Activated CD8-positive, alpha-beta T cell treated with anti-CD3 and anti-CD28 coated beads for 36 hours (primary cell): Measurements from ENCODE around the gene ZNF345. TPM values are rescaled to one million over a fixed set of nuclear protein-coding genes. Genes with fewer than 3 reads are reported as not detected.

Experiments
- ATAC-seq: fragments of 200-7000 bp; cut with Tn5 transposase; one replicate; pipeline ENCODE4 v1.10.0; 2021; ENCODE audit warnings: mild to moderate bottlenecking, moderate library complexity
- CTCF ChIA-PET: fragments of 350-600 bp; sonication (Branson Sonifier 250); formaldehyde crosslinking; loops from one replicate; lab custom pipeline; 2021; ENCODE audit warnings: antibody characterized with exemption; lab: Charles Lee
- POLR2A ChIA-PET: fragments of 350-600 bp; sonication (Branson Sonifier 250); formaldehyde crosslinking; loops from one replicate; lab custom pipeline; 2021; ENCODE audit warnings: antibody characterized with exemption; lab: Charles Lee
- DNase-seq: peaks from one replicate; pipeline ENCODE4 v3.0.0-alpha.2; 2020
- H3K27ac Mint-ChIP-seq: one replicate; pipeline ENCODE4 v1.8.0; 2021; ENCODE audit warnings: mild to moderate bottlenecking, mixed read lengths
- H3K27me3 Mint-ChIP-seq: one replicate; pipeline ENCODE4 v1.8.0; 2021; ENCODE audit warnings: mixed read lengths
- H3K36me3 Mint-ChIP-seq: one replicate; pipeline ENCODE4 v1.8.0; 2021; ENCODE audit warnings: low read depth, mixed read lengths
- H3K4me1 Mint-ChIP-seq: one replicate; pipeline ENCODE4 v1.8.0; 2021; ENCODE audit warnings: low read depth, mixed read lengths
- H3K4me3 Mint-ChIP-seq: one replicate; pipeline ENCODE4 v1.8.0; 2021; ENCODE audit warnings: mild to moderate bottlenecking, moderate library complexity, mixed read lengths
- H3K9me3 Mint-ChIP-seq: one replicate; pipeline ENCODE4 v1.8.0; 2021; ENCODE audit warnings: mixed read lengths
- CTCF ChIP-seq: fragments of 200-600 bp; IDR thresholded peaks from one replicate; pipeline ENCODE4 v1.8.0; 2022; ENCODE audit warnings: antibody characterized with exemption, mild to moderate bottlenecking
- intact Hi-C: fragments of 100-400 bp; cut with micrococcal nuclease; formaldehyde crosslinking; loops from one replicate; pipeline ENCODE4 v1.10.0; 2022
- total RNA-seq, 2 experiments: library from RNA; stranded (reverse); gene quantifications; one replicate each; pipeline ENCODE4 v1.2.3, GENCODE V29; 2021

ZNF345 gene
- total RNA-seq, 2 experiments from 2014 or later: 3.6 to 5.1 TPM

- H3K4me1 Mint-ChIP-seq: no peaks in the 10 kb centered on the region
- ATAC-seq (no peak), DNase-seq (no peak)
- POLR2A ChIA-PET: no interaction called here
- TF ChIP-seq CTCF: no peak
- H3K36me3 Mint-ChIP-seq: peaks cover 87% of the 10 kb centered on the region
- H3K4me3 Mint-ChIP-seq: no peak overlapping the region
- intact Hi-C loops: no loop called here
- H3K9me3 Mint-ChIP-seq: peaks cover 62% of the 10 kb centered on the region
- no peak overlapping the region for H3K27ac Mint-ChIP-seq
- CTCF ChIA-PET: interaction anchor here (0.9 kb wide), 1 partner anchor 23 kb away, joined by 3 read pairs; no protein-coding TSS in a partner anchor
- no peaks in the 10 kb centered on the region for H3K27me3 Mint-ChIP-seq
Observed at GRCh38 chr19:36821758-36822157, 28.9 kb upstream of the ZNF345 start.

GRCh38 chr19:36833430-36833829, 17.2 kb upstream of the ZNF345 start:
- intact Hi-C loops: no loop called here
- H3K27me3 Mint-ChIP-seq: no peaks in the 10 kb centered on the region
- H3K4me1 Mint-ChIP-seq: peaks cover 5% of the 10 kb centered on the region
- ChIA-PET POLR2A (interaction anchor here (0.9 kb wide), 1 partner anchor 9 kb away, joined by 3 read pairs; no protein-coding TSS in a partner anchor), CTCF (no interaction called here)
- ATAC-seq: no peak
- H3K27ac Mint-ChIP-seq: no peak overlapping the region
- H3K36me3 Mint-ChIP-seq: peaks cover 74% of the 10 kb centered on the region
- no peak for DNase-seq
- H3K4me3 Mint-ChIP-seq: no peak overlapping the region
- peaks cover 52% of the 10 kb centered on the region for H3K9me3 Mint-ChIP-seq
- no peak for TF ChIP-seq CTCF

- TF ChIP-seq CTCF: no peak
- Mint-ChIP-seq H3K4me1 (peaks cover 9% of the 10 kb centered on the region), H3K27me3 (no peaks in the 10 kb centered on the region), H3K9me3 (peaks cover 33% of the 10 kb centered on the region), H3K27ac (no peak overlapping the region), H3K36me3 (peaks cover 56% of the 10 kb centered on the region), H3K4me3 (no peak overlapping the region)
- ChIA-PET POLR2A (interaction anchor here (0.6 to 5.2 kb wide), 12 partner anchors 9 to 632 kb away, joined by 3 to 60 read pairs (median 4); partner anchors contain the start of genes ZNF260, ZNF345, ZNF382 and ZNF529), CTCF (interaction anchor here (0.7 to 1.9 kb wide), 2 partner anchors 13 to 150 kb away, joined by 3 to 7 read pairs; partner anchors contain the start of gene ZNF345)
- intact Hi-C loops: no loop called here
- ATAC-seq (no peak), DNase-seq (peak; percentile 22)
Observed at GRCh38 chr19:36837176-36837905, 13.3 kb upstream of the ZNF345 start.

- TF ChIP-seq CTCF: no peak
- intact Hi-C loops: no loop called here
- ATAC-seq (peak; percentile 94), DNase-seq (peak; percentile 94)
- POLR2A ChIA-PET: interaction anchor here (0.6 to 5.2 kb wide), 12 partner anchors 8 to 631 kb away, joined by 3 to 60 read pairs (median 4); partner anchors contain the start of genes ZNF260, ZNF345, ZNF382 and ZNF529
- H3K27me3 Mint-ChIP-seq: no peaks in the 10 kb centered on the region
- H3K27ac Mint-ChIP-seq: no peak within 1 kb of the TSS
- H3K4me1 Mint-ChIP-seq: peaks cover 9% of the 10 kb centered on the region
- peaks cover 55% of the 10 kb centered on the region for H3K36me3 Mint-ChIP-seq
- CTCF ChIA-PET: interaction anchor here (0.7 to 1.9 kb wide), 2 partner anchors 12 to 151 kb away, joined by 3 to 7 read pairs; partner anchors contain the start of gene ZNF345
- H3K9me3 Mint-ChIP-seq: peaks cover 30% of the 10 kb centered on the region
- H3K4me3 Mint-ChIP-seq: no peak within 1 kb of the TSS
Observed at GRCh38 chr19:36837906-36838783, 12.5 kb upstream of the ZNF345 start, which contains the start of gene ZNF790. Gene ZNF790 (minus strand): TSS chr19:36838387. CDS start chr19:36825619, 12,768 bp downstream.
